OCI-LY3 (cell line): ENCODE measurements around the gene ORAI1.

Experiments
- H2AFZ ChIP-seq: fragments of 200-600, 300-600 bp; shearing (Covaris generic); 2 replicates; pipeline ENCODE4 v1.6.0; 2014; ENCODE audit warnings: antibody characterized with exemption, low read depth, low read length
- H3K27ac ChIP-seq: fragments of 200-600, 300-600 bp; sonication (generic); 2 replicates; pipeline ENCODE4 v1.5.1; 2014; ENCODE audit warnings: mild to moderate bottlenecking, low read length, moderate library complexity, mixed read lengths
- H3K27me3 ChIP-seq: fragments of 200-600, 300-600 bp; sonication (generic); 2 replicates; pipeline ENCODE4 v1.6.1; 2014; ENCODE audit warnings: low read depth, low read length, mixed read lengths
- H3K36me3 ChIP-seq: fragments of 200-600, 300-600 bp; sonication (generic); replicated peaks from 2 replicates; pipeline ENCODE3; 2014; ENCODE audit warnings: low read depth, low read length, mixed read lengths
- H3K4me1 ChIP-seq: fragments of 300-600, 200-600 bp; sonication (generic); 2 replicates; pipeline ENCODE4 v1.6.1; 2014; ENCODE audit warnings: low read length, mixed read lengths
- H3K4me2 ChIP-seq: fragments of 200-600, 300-600 bp; sonication (generic); 2 replicates; pipeline ENCODE4 v1.6.1; 2014; ENCODE audit warnings: low read length, mixed read lengths
- H3K4me3 ChIP-seq: fragments of 300-600, 200-600 bp; sonication (generic); 2 replicates; pipeline ENCODE4 v1.5.1; 2014; ENCODE audit warnings: antibody characterized with exemption, mild to moderate bottlenecking, low read length, moderate library complexity
- H3K79me2 ChIP-seq: fragments of 300-600, 200-600 bp; shearing (Covaris generic); 2 replicates; pipeline ENCODE4 v1.6.1; 2014; ENCODE audit warnings: mild to moderate bottlenecking, low read length, mixed read lengths
- H3K9ac ChIP-seq: fragments of 300-600, 200-600 bp; shearing (Covaris generic); 2 replicates; pipeline ENCODE4 v1.6.0; 2014; ENCODE audit warnings: mild to moderate bottlenecking, low read length, moderate library complexity
- H3K9me3 ChIP-seq: fragments of 200-600, 300-600 bp; shearing (Covaris generic); 2 replicates; pipeline ENCODE4 v1.6.1; 2014; ENCODE audit warnings: low read length, mixed read lengths; ENCODE audit not compliant: insufficient read depth
- H4K20me1 ChIP-seq: fragments of 200-600, 300-600 bp; sonication (generic); 2 replicates; pipeline ENCODE4 v1.6.1; 2016; ENCODE audit warnings: low read length, mixed read lengths; ENCODE audit not compliant: insufficient read depth
- EZH2phosphoT487 ChIP-seq: fragments of 200-600 bp; shearing (Covaris generic); IDR thresholded peaks from 2 replicates; pipeline ENCODE4 v1.6.1; 2018; ENCODE audit warnings: antibody characterized with exemption, mixed run types, low read depth
- TF ChIP-seq, protein P1 (sequence below): fragments of 200-600, 300-600 bp; sonication (generic); IDR thresholded peaks from 2 replicates; pipeline ENCODE4 v1.5.1; 2014; ENCODE audit warnings: antibody characterized with exemption, low read length, low read depth

ORAI1 gene

DNA sequence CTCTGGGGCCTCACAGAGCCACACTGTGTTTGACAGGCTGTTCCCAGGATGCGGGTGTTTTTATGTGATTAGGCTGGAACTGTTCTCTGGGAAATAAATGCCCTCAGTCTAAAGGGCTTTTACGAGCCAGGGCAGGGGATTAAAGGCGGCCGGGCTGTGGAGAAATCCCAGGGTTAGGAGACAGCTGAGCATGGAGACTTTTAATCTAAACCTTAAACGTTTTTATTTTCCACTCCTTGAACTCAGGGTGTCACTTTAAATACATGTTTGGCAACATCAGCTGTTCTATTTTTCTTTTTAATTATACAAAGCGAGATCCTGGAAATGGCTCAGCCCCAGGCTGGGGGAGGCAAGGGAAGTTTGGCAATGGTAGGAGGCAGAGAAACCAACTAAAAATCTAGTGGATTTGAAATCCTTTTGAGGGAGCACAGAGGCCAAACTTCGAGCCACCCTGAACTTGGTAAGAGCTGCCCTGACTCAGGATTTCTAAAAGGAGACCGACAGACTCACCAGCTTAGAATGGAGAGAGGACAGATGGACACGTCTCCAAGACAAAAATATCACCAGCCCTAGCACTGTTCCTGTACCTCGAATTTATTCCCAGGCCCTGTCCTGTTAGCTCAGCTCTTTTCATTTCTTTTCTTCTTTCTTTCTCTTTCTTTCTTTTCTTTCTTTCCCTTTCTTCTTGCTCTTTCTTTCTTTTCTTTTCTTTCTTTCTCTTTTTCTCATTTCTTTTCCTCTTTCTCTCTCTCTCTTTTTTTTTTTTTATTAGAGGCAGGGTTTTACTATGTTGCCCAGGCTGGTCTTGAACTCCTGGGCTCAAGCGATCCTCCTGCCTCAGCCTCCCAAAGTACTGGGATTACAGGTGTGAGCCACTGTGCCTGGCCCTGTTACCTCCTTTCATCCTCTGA is 15.8 kb upstream of the ORAI1 start:
- Histone ChIP-seq H3K9ac (no peak overlapping the region), H3K27me3 (no peaks in the 10 kb centered on the region), H3K4me1 (peaks cover 15% of the 10 kb centered on the region), H3K9me3 (no peaks in the 10 kb centered on the region), H3K36me3 (no peaks in the 10 kb centered on the region), H3K4me2 (no peak overlapping the region), H3K4me3 (no peak overlapping the region), H3K27ac (no peak overlapping the region), H4K20me1 (no peaks in the 10 kb centered on the region), H3K79me2 (no peaks in the 10 kb centered on the region), H2AFZ (no peak overlapping the region)
- TF ChIP-seq, protein P1, sequence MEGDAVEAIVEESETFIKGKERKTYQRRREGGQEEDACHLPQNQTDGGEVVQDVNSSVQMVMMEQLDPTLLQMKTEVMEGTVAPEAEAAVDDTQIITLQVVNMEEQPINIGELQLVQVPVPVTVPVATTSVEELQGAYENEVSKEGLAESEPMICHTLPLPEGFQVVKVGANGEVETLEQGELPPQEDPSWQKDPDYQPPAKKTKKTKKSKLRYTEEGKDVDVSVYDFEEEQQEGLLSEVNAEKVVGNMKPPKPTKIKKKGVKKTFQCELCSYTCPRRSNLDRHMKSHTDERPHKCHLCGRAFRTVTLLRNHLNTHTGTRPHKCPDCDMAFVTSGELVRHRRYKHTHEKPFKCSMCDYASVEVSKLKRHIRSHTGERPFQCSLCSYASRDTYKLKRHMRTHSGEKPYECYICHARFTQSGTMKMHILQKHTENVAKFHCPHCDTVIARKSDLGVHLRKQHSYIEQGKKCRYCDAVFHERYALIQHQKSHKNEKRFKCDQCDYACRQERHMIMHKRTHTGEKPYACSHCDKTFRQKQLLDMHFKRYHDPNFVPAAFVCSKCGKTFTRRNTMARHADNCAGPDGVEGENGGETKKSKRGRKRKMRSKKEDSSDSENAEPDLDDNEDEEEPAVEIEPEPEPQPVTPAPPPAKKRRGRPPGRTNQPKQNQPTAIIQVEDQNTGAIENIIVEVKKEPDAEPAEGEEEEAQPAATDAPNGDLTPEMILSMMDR = no peak
- no peak for TF ChIP-seq EZH2phosphoT487

DNA sequence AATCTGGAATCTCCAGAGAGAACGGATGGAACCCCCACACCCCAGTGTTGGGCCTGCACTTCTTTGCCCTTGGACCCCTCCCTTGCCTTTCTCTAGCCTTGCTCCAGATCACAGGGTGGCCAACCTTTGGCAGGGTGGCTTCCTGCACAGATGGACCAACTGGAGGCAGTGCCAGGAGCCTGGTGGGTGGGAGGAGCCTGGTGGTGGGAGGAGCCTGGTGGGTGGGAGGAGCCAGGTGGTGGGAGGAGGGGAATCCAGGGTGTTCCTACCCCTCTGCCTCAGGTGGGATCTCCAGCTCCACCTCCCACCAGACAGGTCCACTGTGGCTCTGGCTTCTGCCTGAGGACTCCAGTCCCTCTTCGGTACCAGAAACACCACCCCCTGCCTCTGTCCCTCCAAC is 15.0 kb upstream of the ORAI1 start:
- H3K79me2 ChIP-seq = no peaks in the 10 kb centered on the region
- H3K4me2 ChIP-seq = no peak overlapping the region
- H3K4me3 ChIP-seq = no peak overlapping the region
- H2AFZ ChIP-seq = no peak overlapping the region
- TF ChIP-seq, protein P1 = no peak
- no peak for TF ChIP-seq EZH2phosphoT487
- no peak overlapping the region for H3K27ac ChIP-seq
- no peaks in the 10 kb centered on the region for H3K9me3 ChIP-seq
- H3K27me3 ChIP-seq = no peaks in the 10 kb centered on the region
- no peaks in the 10 kb centered on the region for H4K20me1 ChIP-seq
- no peaks in the 10 kb centered on the region for H3K36me3 ChIP-seq
- H3K4me1 ChIP-seq = peaks cover 15% of the 10 kb centered on the region
- no peak overlapping the region for H3K9ac ChIP-seq

DNA sequence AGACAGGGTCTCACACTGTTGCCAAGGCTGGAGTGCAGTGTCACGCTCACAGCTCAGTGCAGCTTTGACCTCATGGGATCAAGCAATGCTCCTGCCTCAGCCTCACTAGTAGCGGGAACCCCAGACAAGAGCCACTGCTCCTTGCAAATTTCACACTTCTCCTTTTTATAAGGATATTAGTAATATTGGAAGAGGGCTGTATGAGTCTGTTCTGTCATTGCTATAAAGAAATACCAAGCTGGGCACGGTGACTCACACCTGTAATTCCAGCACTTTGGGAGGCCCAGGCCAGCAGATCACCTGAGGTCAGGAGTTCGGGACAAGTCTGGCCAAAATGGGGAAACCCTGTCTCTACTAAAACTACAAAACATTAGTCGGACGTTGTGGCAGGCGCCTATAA is 12.9 kb upstream of the ORAI1 start:
- peak overlapping the region; percentile 43; the same call in 1 of the 2 replicates for H3K4me2 ChIP-seq
- H3K79me2 ChIP-seq = no peaks in the 10 kb centered on the region
- H2AFZ ChIP-seq = no peak overlapping the region
- no peak overlapping the region for H3K4me3 ChIP-seq
- H3K36me3 ChIP-seq = no peaks in the 10 kb centered on the region
- no peak overlapping the region for H3K27ac ChIP-seq
- peaks cover 15% of the 10 kb centered on the region for H3K4me1 ChIP-seq
- H3K9me3 ChIP-seq = no peaks in the 10 kb centered on the region
- no peaks in the 10 kb centered on the region for H3K27me3 ChIP-seq
- H4K20me1 ChIP-seq = no peaks in the 10 kb centered on the region
- TF ChIP-seq, protein P1 = no peak
- TF ChIP-seq EZH2phosphoT487 = no peak
- H3K9ac ChIP-seq = no peak overlapping the region

DNA sequence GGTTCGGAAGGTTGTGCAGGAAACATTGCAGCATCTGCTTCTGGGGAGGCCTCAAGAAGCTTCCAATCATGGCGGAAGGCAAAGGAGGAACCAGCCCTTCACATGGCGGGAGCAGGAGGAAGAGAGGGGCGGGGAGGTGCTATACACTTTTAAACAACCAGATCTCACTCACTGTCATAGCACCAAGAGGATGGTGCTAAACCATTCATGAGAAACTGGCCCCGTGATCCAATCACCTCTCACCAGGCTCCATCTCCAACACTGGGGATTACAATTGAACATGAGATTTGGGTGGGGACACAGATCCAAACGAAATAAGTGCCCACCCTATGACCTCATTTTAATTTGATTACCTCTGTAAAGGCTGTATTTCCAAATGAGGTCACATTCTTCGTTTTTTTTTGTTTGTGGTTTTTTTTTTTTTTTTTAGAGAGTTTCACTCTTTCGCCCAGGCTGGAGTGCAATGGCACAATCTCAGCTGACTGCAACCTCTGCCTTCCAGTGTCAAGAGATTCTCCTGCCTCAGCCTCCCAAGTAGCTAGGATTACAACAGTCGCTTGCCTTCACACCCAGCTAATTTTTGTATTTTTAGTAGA is 11.4 kb upstream of the ORAI1 start:
- Histone ChIP-seq H2AFZ (no peak overlapping the region), H3K4me1 (peaks cover 15% of the 10 kb centered on the region), H3K27ac (no peak overlapping the region), H3K79me2 (no peaks in the 10 kb centered on the region), H3K9me3 (no peaks in the 10 kb centered on the region), H4K20me1 (no peaks in the 10 kb centered on the region), H3K4me2 (no peak overlapping the region), H3K4me3 (no peak overlapping the region), H3K27me3 (no peaks in the 10 kb centered on the region), H3K9ac (no peak overlapping the region), H3K36me3 (no peaks in the 10 kb centered on the region)
- TF ChIP-seq, protein P1 = no peak
- TF ChIP-seq EZH2phosphoT487 = no peak
